HCT116 (cell line): Measurements from ENCODE around the gene ITGA7. TPM values are rescaled to one million over a fixed set of nuclear protein-coding genes. Genes with fewer than 3 reads are reported as not detected.

Experiments used
- ATAC-seq: fragments of 200-7000 bp; cut with Tn5 transposase; 2 replicates; pipeline ENCODE4 v1.9.1; 2020; ENCODE audit warnings: mild to moderate bottlenecking, moderate library complexity
- BruUV-seq: library from RNA; stranded (reverse); fragments of 400-500 nt; replicated peaks from 2 replicates; lab custom pipeline; 2021; lab: Mats Ljungman, UMichigan
- CTCF ChIA-PET: fragments of 300-600 bp; sonication (Branson Sonifier 250); formaldehyde crosslinking; loops from one replicate; lab custom pipeline; 2021; ENCODE audit warnings: antibody characterized with exemption; lab: Charles Lee
- POLR2A ChIA-PET: fragments of 300-600, 350-600 bp; sonication (Branson Sonifier 250); formaldehyde crosslinking; loops from one replicate; lab custom pipeline; 2021; ENCODE audit warnings: antibody characterized with exemption; lab: Charles Lee
- RAD21 ChIA-PET, 2 experiments: fragments of 300-600 bp; sonication (Branson Sonifier 250); formaldehyde crosslinking; loops; one replicate each; lab custom pipeline; 2023; ENCODE audit warnings: low total read pairs in 2 of 2; ENCODE audit not compliant: uncharacterized antibody in 2 of 2, unreplicated experiment in 2 of 2, low non-redundant PET in 1 of 2; lab: Charles Lee
- DNase-seq: peaks from one replicate; pipeline ENCODE4 v3.0.0-alpha.2; 2010; ENCODE audit warnings: low read depth, low spot score
- H2AFZ ChIP-seq: fragments of 200-600 bp; shearing (Covaris generic), sonication (generic); 2 replicates; pipeline ENCODE4 v1.6.1; 2017; ENCODE audit warnings: low read depth, mixed run types, mixed read lengths, antibody characterized with exemption, low read length; ENCODE audit not compliant: poor library complexity, severe bottlenecking
- H3K27ac ChIP-seq: 2 replicates; pipeline ENCODE4 v1.5.1; 2012; ENCODE audit warnings: low read depth, low read length
- H3K27me3 ChIP-seq: fragments of 200-600 bp; sonication (generic); 2 replicates; pipeline ENCODE4 v1.6.1; 2016; ENCODE audit warnings: mixed run types, low read length, mixed read lengths; ENCODE audit not compliant: insufficient read depth
- H3K36me3 ChIP-seq, 2 experiments: fragments of 200-500 bp in 1 of 2; fragments of 200-600 bp in 1 of 2; sonication (Bioruptor generic) in 1 of 2; sonication (generic) in 1 of 2; 2 replicates each; pipeline versions ENCODE4 v1.5.1 to v1.6.1; 2014 to 2016; ENCODE audit warnings: low read length in 2 of 2, inconsistent platforms in 1 of 2, mixed read lengths in 1 of 2, mixed run types in 1 of 2; ENCODE audit not compliant: insufficient read depth in 2 of 2, control insufficient read depth in 1 of 2
- H3K4me1 ChIP-seq, 2 experiments: fragments of 200-600 bp in 1 of 2; sonication (generic) in 1 of 2; 2 replicates each; pipeline versions ENCODE4 v1.5.1 to v1.6.1; 2012 to 2017; ENCODE audit warnings: low read length in 2 of 2, inconsistent platforms in 1 of 2, mild to moderate bottlenecking in 1 of 2, mixed read lengths in 1 of 2, mixed run types in 1 of 2, moderate library complexity in 1 of 2; ENCODE audit not compliant: insufficient read depth in 2 of 2, control insufficient read depth in 1 of 2
- H3K4me2 ChIP-seq: fragments of 200-600 bp; sonication (generic); 2 replicates; pipeline ENCODE4 v1.6.1; 2017; ENCODE audit warnings: mixed run types, low read length, mixed read lengths
- H3K4me3 ChIP-seq, 2 experiments: fragments of 200-600 bp in 1 of 2; sonication (generic) in 1 of 2; replicated peaks in 1 of 2; 2 replicates each; pipeline ENCODE4 v1.5.1; 2011 to 2016; ENCODE audit warnings: low read length in 2 of 2, control low read depth in 1 of 2, low read depth in 1 of 2, mild to moderate bottlenecking in 1 of 2, mixed read lengths in 1 of 2, mixed run types in 1 of 2
- H3K79me2 ChIP-seq: fragments of 200-600 bp; sonication (generic); 2 replicates; pipeline ENCODE4 v1.6.1; 2017; ENCODE audit warnings: mild to moderate bottlenecking, mixed run types, low read length, moderate library complexity, mixed read lengths; ENCODE audit not compliant: insufficient read depth
- H3K9ac ChIP-seq: fragments of 200-600 bp; sonication (generic); 2 replicates; pipeline ENCODE4 v1.6.1; 2016; ENCODE audit warnings: low read length, mixed read lengths
- H3K9me2 ChIP-seq: fragments of 200-600 bp; sonication (generic), shearing (Covaris generic); 2 replicates; pipeline ENCODE4 v1.6.1; 2017; ENCODE audit warnings: mixed run types, mild to moderate bottlenecking, moderate library complexity; ENCODE audit not compliant: insufficient read depth
- H3K9me3 ChIP-seq, 2 experiments: fragments of 200-500 bp in 1 of 2; fragments of 200-600 bp in 1 of 2; sonication (Bioruptor generic) in 1 of 2; sonication (generic) in 1 of 2; 2 replicates each; pipeline ENCODE4 v1.6.1; 2014 to 2017; ENCODE audit warnings: low read length in 2 of 2, mixed read lengths in 2 of 2, inconsistent platforms in 1 of 2, low read depth in 1 of 2, mild to moderate bottlenecking in 1 of 2, mixed run types in 1 of 2, moderate library complexity in 1 of 2; ENCODE audit not compliant: control insufficient read depth in 1 of 2, insufficient read depth in 1 of 2
- H4K20me1 ChIP-seq: fragments of 200-600 bp; sonication (generic), shearing (Covaris generic); 2 replicates; pipeline ENCODE4 v1.6.1; 2017; ENCODE audit warnings: mixed run types, mild to moderate bottlenecking, moderate library complexity; ENCODE audit not compliant: insufficient read depth
- ATF3 ChIP-seq: IDR thresholded peaks from 2 replicates; pipeline ENCODE4 v1.6.1; 2012
- CBX3 ChIP-seq: IDR thresholded peaks from 2 replicates; pipeline ENCODE4 v1.6.1; 2012; ENCODE audit warnings: low read depth
- CEBPB ChIP-seq: IDR thresholded peaks from 2 replicates; pipeline ENCODE4 v1.6.1; 2012; ENCODE audit warnings: low read depth
- CTCF ChIP-seq, 3 experiments: fragments of 200-600 bp in 1 of 3; sonication (generic) in 1 of 3; IDR thresholded peaks in 2 of 3; conservative IDR thresholded peaks in 1 of 3; 2 replicates each; pipeline ENCODE4 v1.5.1; 2012 to 2017; ENCODE audit warnings: low read depth in 2 of 3, low read length in 2 of 3, antibody characterized with exemption in 1 of 3, borderline replicate concordance in 1 of 3, control low read depth in 1 of 3, mild to moderate bottlenecking in 1 of 3, mixed read lengths in 1 of 3, mixed run types in 1 of 3, moderate library complexity in 1 of 3; ENCODE audit not compliant: insufficient read depth in 1 of 3
- ELF1 ChIP-seq: IDR thresholded peaks from 2 replicates; pipeline ENCODE4 v1.6.1; 2012; ENCODE audit warnings: low read depth, borderline replicate concordance
- EZH2 ChIP-seq: fragments of 200-600 bp; sonication (generic); IDR thresholded peaks from 2 replicates; pipeline ENCODE4 v1.6.1; 2017; ENCODE audit warnings: antibody characterized with exemption, mixed run types
- EZH2phosphoT487 ChIP-seq: fragments of 200-600 bp; IDR thresholded peaks from 2 replicates; pipeline ENCODE4 v1.6.1; 2018; ENCODE audit warnings: antibody characterized with exemption, borderline replicate concordance
- POLR2A ChIP-seq: IDR thresholded peaks from 2 replicates; pipeline ENCODE4 v1.7.0; 2011; ENCODE audit warnings: borderline replicate concordance; ENCODE audit not compliant: insufficient read depth, insufficient read length; ENCODE audit errors: extremely low read depth
- POLR2AphosphoS5 ChIP-seq: IDR thresholded peaks from 2 replicates; pipeline ENCODE4 v1.6.1; 2011; ENCODE audit warnings: mild to moderate bottlenecking, low read depth, low read length, moderate library complexity
- RAD21 ChIP-seq: IDR thresholded peaks from 2 replicates; pipeline ENCODE4 v1.6.1; 2012; ENCODE audit warnings: low read depth, mild to moderate bottlenecking
- SIN3A ChIP-seq: IDR thresholded peaks from 2 replicates; pipeline ENCODE4 v1.6.1; 2012; ENCODE audit warnings: low read depth
- SP1 ChIP-seq: IDR thresholded peaks from 2 replicates; pipeline ENCODE4 v1.6.1; 2012; ENCODE audit warnings: low read depth
- YY1 ChIP-seq: IDR thresholded peaks from 2 replicates; pipeline ENCODE4 v1.6.1; 2011; ENCODE audit warnings: low read length, low read depth, moderate library complexity, mild to moderate bottlenecking; ENCODE audit not compliant: insufficient replicate concordance; ENCODE audit errors: extremely low read depth
- ZFX ChIP-seq: fragments of 450-650 bp; IDR thresholded peaks from 2 replicates; pipeline ENCODE4 v1.6.1; 2017
- intact Hi-C: fragments of 100-400 bp; cut with micrococcal nuclease; formaldehyde crosslinking; loops from 2 replicates; pipeline ENCODE4 v1.10.0; 2022
- total RNA-seq: library from RNA; stranded (reverse); gene quantifications from one replicate; pipeline ENCODE4 v1.2.1, GENCODE V29; 2021; ENCODE audit not compliant: unreplicated experiment
- TF ChIP-seq, protein P1 (sequence below): IDR thresholded peaks from 2 replicates; pipeline ENCODE4 v1.6.1; 2012

Gene ITGA7
- total RNA-seq, 1 experiment from 2014 or later: 17.8 TPM

GRCh38 chr12:55642267-55642666 lies 65.4 kb downstream of the ITGA7 start:
- H3K4me2 ChIP-seq: no peak overlapping the region
- peaks cover 0 to 17% of the 10 kb centered on the region in 2 experiments; a peak in 2 of 4 replicates for H3K4me1 ChIP-seq
- H3K36me3 ChIP-seq: no peaks in the 10 kb centered on the region
- BruUV-seq: no TSS peak
- no peak for TF ChIP-seq SP1
- no peak for TF ChIP-seq ZFX
- TF ChIP-seq CEBPB: no peak
- no peak for TF ChIP-seq ATF3
- no peak for TF ChIP-seq ELF1
- TF ChIP-seq YY1: no peak
- no peak for TF ChIP-seq POLR2AphosphoS5
- TF ChIP-seq EZH2phosphoT487: no peak
- TF ChIP-seq, protein P1, sequence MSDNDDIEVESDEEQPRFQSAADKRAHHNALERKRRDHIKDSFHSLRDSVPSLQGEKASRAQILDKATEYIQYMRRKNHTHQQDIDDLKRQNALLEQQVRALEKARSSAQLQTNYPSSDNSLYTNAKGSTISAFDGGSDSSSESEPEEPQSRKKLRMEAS: no peak
- no peak for TF ChIP-seq CTCF (IDR thresholded peaks at IDR 0.05 in 2 of 3, conservative IDR thresholded peaks at IDR 0.05 in 1 of 3; ENCODE audit: borderline replicate concordance in 1 of 3, insufficient read depth in 1 of 3, low read depth in 2 of 3, low read length in 2 of 3)
- TF ChIP-seq EZH2: no peak
- no peak for TF ChIP-seq POLR2A
- TF ChIP-seq RAD21: no peak
- TF ChIP-seq SIN3A: no peak
- TF ChIP-seq CBX3: no peak
- DNase-seq: no peak
- H3K27me3 ChIP-seq: peaks cover 13% of the 10 kb centered on the region; the same call in 1 of the 2 replicates
- ChIA-PET CTCF (no interaction called here), RAD21 (no interaction called here), POLR2A (no interaction called here)
- H3K9me3 ChIP-seq: no peaks in the 10 kb centered on the region
- H3K27ac ChIP-seq: no peak overlapping the region
- no peaks in the 10 kb centered on the region for H4K20me1 ChIP-seq
- no peak overlapping the region for H3K9ac ChIP-seq
- no peaks in the 10 kb centered on the region for H3K9me2 ChIP-seq
- H3K4me3 ChIP-seq: no peak overlapping the region
- intact Hi-C loops: no loop called here
- ATAC-seq: no peak
- H3K79me2 ChIP-seq: no peaks in the 10 kb centered on the region
- no peak overlapping the region for H2AFZ ChIP-seq
